Amygdala (tissue), 56 donors: ENCODE data around the gene KLHL25.

Source experiments
- DNase-seq, 56 donors: peaks; one replicate each; lab custom pipeline; 2025; lab: John Stamatoyannopoulos, UW

The KLHL25 gene

DNA sequence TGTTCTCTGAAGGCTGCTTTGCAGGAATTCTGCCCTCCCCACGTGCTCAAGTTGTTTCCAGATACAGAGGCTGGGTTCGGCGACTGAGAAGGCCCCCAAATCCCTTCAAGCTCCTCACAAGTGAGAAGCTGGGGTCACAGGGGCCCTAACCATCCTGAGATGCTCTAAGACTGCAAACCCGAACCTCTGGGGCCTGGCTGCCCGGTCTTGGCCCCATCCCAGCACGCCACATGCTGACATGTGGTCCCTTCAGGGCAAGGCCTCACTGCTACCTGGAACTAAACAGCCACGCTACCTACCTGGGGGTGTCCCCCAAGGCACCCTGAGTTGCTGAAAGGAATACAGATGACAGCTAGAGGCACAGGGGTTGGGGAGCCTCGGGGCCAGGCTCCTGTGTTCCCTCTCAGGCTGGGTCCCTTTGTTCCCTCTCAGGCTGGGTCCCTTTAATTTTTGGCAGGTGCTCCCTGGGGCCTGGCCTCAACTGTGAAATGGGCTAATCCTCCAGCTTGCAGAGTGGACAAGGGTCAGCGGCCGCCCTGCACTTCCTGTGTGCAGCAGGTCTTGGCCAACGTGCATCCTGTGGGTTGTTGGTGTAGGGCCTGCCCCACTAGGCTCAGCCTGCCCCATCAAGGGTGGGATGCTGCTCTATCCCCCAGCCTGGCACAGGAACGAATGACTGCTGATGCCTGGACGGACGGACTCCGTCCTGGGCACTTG is 32.5 kb downstream of the KLHL25 start:
- no peak for DNase-seq

DNA sequence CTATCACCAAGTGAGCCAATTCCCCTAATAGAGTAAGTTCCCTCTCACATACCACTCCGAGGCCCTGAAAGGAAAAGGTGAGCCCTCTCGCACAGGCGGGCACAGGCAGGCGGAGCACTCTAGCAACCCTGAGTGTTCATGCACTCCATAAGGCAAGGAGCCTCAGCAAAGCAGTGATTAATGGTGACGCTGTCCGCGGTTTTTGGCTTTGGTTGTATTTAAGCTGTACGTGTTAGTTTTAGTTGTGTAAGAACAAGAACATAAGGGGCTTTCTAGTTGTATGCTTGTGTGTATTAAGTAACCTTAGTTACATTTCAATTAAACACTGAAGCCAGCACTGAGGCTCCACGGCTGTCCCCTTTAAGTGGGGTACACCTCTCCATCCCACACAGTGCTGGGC is 33.1 kb downstream of the KLHL25 start:
- no peak for DNase-seq

DNA sequence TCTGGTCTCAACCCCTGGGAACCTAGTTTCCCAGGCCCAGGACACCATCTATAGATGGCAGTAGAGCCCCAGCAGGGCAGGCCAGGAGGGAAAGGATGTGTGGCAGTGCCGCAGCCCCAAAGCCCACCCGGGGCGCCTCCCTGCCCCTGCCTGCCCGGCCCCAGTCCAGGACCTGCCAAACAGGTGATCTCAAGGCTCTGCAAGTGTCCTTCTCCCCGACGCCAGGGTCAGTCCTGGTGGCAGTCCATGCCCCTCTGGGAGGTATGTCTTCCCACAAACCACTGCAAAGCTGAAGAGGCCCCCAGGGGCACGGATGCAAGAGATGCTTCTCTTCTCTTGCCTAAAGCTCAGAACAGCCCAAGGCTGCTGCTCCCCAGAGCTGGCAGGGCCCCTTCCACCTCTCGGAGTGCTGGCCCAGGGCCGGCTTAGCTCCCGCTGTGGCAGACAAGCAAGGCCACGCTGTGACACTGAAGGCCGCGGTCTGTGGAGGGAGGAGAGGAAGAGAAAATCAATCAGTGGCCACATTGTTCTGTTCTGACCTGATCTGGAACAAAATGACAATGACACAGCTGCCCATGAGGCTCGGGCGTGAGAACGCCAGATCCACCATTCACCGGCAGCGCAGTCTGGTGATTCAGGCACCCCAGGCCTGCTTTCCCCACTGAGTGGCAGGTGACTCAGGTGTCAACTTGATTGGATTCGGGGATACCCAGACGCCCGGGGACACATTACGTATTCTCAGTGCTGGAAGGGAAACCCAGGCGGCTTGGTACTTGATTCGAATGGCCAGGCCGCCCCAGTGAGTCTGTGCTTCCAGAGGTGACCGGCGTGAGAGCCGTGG is 34.0 kb downstream of the KLHL25 start:
- no peak for DNase-seq

DNA sequence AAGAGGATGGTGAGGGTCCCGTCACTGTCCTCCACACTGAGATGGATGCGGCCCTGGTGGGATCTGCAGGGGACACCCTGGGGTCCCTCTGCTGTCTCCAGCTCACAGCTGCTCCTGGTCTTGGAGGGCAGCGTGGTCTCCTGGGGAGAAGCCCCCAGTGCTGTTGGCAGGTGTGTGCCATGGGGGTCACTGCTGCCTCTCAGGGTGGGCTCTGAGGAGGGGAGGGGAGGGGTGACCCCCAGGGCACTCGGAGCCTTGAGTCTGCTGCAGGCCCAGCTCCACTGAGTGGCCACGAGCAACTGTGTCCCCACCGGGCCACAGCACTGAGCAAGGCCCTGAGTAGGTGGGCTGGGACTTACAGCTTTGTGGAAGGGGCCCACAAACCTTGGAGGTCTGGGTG is 34.7 kb downstream of the KLHL25 start:
- DNase-seq: no peak

DNA sequence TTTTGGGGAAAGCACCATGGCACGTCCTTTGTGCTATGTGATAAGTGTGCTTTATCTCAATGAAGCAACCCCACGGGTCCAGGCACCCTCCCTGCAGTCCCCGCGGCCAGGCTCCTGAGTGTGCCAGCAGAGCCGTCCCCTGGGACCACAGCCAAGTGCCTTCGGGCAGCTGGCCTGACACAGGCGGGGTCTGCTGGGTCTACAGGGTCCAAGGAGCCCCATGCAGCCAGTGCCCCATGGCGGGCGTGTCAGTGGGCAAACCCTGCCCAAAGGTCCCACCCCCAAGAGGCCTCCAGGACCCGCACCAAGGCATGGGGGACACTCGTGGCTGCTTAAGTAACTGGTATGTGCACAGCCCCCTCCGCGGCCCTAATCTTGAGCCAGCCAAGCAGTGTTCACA is 35.3 kb downstream of the KLHL25 start:
- peak in 7 of 56 donors; percentile 13 to 50 (median 26) for DNase-seq

DNA sequence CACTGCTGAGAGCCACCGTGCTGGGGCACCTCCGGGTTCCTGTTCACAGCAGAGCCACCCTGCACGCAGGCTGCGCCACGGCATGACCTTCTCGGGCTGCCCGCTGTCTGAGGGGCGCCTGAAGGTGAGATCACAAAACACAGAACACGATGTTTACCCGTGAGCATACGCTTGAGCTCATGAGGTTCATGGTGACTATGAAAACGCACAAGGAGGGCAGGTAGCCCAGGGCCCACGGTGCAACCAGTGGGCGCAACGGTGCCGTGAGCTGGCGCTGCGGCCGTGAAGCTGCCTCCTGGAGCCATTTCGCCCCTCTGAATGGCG is 36.1 kb downstream of the KLHL25 start:
- no peak for DNase-seq

DNA sequence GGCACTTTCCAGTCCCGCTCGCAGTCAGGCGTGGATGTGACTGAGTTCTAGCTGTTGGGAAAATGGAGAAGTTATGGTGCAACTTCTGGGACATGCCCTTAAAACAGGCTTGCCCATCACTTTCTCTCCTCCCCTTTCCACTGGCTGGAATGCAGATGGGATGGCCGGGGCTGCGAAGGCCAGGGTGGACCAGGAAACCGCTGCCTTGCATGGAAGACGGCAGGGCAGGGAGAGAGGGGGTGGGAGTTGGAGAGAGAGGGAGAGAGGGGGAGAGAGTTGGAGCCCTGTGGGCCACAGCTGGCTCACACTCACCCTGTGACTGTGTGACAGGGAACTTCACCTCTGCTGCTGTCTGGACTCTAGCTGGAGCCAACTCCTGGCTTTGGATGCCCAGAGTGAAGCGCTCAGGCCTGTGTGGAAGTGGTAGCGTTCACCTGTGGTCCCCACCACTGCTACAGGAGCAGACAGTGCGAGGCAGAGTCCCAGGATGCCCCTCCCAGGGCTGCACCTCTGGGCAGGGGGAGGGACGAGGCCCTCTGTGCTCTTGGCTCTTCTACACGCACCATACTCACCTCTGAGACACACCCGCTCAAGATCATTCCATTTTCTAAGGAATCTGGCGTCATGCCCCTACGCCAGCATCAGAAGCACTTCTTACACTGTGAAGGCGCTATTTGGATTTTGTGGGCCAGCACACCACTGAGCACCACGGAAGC is 36.6 kb downstream of the KLHL25 start:
- DNase-seq: no peak

DNA sequence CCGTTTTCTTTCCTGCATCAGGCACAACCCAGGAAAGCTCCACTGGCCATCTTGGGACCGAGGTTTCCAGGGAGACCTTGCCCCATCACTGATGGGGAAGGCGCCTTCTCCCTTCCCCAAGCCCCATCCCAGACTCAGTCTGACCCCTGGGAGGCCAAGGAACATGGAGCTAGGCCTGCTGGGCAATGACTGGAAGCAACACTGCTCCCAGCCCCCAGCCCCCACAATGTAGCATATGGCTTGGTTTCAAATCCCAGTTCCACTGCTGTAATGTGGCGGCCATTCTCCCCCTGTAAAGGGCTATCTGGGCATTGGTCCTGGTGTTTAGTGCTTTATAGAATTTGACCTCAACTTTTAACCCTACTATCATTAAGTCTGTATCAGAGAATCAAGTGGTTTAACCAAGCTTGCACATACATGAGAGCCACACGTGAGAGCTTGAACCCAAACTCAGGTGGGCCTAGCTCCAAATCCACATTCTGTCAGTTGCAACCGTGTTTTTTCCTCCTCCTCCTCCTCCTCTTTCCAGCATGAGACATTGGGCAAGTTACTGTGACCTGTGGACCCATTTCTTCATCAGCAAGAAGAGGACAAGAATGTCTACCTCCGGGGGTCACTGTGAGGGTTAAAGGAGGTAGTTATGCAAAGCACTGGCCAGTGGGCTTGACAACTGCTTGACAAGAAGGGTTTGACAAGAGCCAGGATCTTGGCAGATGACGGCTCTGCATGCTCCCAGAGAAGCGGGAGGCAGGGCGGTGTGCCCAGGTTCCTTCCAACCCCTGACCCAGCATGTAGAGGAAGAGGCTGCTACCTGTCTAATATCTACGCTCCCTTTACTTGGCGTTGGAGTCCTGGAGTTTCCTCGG is 37.4 kb downstream of the KLHL25 start:
- DNase-seq: no peak

DNA sequence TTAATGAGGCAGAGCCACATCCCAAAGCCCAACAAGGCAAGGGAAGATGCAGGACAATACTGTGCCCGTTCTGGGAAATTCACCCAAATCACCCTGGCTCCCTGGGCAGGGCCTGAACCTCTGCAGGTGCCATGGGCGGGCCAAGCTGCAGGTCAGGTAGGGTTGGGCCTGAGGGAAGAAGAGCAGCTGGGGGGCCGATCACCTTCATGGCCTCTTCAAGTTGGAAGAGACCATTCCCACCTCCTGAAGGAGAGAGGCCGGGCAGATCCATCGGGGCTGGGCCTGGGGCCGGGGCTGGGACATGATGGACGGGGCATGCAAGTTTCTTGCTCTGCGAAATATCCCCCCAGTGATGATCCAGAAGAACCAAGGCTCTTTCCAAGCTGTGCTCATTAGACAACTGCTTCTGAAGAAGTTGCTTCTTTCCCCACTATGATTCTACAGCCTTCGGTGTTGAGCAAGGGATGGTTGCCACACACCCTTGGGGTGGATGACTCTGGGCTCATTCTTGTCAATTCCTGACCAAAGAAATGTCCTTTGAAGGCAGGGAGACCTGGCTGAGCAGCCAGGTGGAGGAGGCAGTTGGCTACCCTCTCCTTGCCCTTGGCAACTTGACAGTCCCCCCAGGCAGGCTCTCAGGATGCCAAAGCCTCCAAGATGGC is 38.2 kb downstream of the KLHL25 start:
- no peak for DNase-seq

DNA sequence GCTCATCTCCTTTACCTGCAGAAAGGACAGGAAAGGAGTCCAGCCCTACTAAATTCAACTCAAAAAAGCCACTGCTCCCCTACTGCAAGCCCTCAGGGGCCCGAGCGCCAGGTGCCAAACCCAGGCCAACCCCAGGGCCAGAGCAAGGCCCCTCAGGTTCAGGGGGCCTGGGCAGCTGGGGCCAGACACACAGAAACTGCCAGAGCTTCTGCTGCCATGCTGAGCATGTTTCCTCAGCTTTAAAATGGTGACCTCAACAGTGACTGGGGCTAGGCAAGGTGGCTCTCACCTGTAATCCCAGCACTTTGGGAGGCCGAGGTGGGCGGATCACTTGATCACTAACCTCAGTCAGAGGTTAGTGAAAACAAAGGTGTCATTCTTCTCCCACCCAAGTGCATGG is 38.8 kb downstream of the KLHL25 start:
- no peak for DNase-seq

DNA sequence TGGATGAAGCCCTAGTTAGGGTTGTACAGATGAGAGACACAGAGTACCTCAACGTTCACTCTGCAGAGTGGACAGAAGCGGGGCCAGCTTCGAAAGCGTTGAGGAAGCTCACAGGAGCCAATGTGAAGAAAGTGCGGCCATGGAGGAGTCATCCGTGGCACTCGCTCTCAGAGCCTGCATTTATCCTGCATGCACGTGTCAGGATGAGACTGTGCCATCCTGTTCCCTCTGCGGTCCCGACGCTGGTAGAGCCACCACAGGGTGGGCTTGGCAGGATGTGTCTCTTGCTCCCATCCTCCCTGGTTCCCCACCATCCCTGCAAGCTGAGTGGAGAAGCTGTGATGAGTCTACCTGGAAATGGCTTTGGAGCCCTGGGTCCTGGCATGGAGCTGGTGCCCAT is 39.3 kb downstream of the KLHL25 start:
- no peak for DNase-seq

DNA sequence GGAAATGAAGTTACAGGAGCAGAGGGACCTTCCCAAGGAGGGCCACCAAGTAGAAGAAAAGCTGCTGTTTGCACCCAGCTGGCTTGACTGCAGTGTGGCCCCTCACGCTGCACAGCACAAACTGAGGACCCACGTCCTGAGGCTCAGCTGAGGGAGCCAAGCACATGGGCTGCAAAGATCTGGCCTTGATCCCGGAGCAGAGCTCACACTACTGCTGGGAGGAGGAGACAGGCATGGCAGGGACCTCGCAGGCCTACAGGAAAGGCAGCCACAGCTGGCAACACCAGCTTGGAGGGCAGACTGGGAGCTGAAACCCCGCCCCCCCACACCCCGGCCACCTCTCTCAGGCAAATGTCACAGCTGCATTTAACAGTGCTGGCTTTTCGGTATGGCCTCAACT is 39.7 kb downstream of the KLHL25 start:
- peak in 7 of 56 donors; percentile 21 to 52 (median 34) for DNase-seq

DNA sequence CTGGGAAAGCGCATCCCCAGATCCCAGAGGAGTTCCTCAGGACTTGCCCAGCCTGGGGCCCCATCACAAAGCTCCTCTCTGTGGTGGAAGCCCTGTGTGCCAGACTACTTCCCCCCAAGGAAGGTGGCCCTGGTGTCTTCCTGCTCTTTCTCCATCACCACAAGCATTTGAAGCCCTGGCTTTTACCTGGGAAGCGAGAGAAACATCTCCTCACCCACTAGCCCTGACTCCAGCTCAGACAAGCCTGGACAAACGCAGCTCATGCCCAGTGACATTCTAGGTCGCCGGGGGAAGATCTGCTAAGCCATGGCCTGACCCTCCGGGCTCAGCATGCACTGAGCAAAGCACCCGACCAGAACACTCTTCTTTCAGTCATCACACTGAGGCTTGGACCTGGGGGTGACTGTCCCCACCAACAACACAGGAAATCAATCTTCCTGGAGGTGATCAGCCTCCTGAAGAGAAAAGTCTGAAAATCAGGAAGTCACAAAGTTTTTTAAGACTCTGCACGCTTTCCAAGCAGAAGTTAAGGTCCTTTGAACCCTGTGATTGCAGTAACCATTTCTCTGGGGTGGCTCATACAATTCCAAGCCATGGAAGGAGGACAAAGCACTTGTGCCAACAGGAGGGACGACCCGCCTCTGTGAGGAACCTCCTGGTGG is 40.8 kb downstream of the KLHL25 start:
- DNase-seq: no peak

DNA sequence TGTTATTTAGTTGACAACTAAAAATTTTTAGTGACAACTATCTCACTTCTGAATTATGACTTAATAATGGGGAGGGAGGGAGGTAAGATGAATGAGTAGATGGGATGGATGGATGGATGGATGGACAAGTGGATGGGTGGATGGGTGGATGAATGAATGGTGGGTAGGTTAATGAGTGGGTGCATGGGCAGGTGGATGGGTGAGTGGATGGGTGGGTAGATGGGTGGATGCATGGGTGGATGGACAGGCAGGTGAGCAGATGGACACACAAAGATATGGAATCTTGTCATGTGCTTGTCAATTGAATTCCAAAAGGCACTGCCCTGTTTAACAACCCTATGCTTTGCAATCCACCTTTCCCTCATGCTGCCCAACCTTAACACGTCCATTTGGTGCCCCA is 41.5 kb downstream of the KLHL25 start:
- no peak for DNase-seq

DNA sequence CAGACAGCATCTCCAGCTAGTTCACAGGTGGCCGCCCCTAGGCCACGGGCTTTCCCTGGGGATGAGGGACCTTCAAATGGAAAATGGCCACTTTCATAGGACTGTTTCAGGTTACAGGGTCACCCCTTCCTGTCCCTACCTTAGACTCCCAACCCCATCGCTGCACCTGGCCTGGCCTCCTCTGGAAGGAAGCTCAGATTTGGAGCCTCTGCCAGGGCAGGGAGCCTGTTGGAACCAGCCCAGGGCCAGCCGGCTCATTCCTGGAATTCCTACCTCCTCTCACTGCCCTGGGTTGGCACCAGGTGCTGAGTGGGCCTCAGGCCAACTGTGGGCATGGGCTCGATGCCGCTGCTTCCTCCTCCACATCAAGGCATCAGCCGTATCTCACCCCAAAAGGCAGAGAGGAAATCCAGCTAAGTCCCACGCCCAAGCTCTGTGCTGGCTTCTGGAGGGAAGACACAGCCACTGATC is 42.2 kb downstream of the KLHL25 start:
- no peak for DNase-seq

DNA sequence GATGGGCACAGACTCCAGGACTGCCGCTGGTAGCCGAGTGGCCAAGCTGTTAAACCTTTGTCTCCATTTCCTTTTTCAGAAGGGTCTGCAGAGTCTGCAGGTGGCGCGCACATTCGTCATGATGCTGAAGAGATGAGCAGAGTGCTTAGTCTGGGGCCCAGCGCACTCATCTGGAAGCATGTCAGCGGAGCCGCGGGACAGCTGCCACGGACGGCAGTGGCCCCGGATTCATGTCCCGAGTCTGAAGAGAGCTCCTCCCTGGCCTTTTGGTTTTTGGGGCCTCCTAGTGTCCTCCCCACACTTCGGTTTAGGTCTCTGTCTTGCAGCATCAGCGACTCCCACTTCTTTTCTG is 42.6 kb downstream of the KLHL25 start:
- DNase-seq: no peak

DNA sequence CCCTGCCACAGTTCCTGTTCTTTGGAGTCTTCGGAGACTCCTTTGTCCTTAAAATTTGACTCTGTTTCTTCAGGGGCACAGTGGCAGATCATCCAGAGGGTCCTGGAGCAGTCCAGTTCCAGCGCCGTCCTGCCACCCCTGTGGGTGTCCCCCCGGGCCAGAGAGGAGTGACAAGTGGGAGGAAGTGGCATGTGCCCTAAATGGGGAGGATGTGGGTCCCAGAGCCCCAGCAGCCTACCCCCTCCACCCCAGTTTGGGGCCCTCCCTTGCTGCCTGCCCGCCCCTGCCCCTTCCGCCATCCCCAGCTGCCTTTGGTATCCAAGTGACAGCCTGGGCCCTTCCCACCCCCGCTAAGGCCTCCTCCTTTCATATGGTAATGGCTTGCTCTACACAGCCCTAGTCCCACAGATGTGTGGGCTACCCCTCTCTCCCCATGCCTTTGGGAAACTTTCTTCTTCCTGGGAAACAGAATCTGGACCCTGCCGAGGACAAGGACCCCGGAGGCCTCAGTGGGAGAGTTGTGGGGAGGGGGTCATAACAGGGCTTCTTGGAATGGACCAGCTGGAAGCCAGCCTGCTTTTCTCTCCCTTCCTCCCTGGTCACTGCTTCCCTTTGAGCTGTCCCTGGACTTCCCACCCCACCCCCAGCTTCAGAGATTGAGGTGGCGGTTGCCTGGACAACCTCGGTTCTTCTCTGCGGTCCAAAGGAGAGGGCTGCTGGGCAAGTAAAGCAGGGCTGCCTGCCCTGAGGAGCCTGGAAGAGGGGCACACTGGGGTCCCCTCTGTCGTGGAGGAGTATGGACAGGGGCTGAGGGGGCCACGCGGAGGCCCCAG is 43.2 kb downstream of the KLHL25 start:
- DNase-seq: peak in 36 of 56 donors; percentile 29 to 82 (median 64)
